CD4-positive, alpha-beta T cell (primary cell): ENCODE measurements around the gene PRAMEF26. TPM values are rescaled to one million over a fixed set of nuclear protein-coding genes. Genes with fewer than 3 reads are reported as not detected.
"Not testable (repeated sequence)": the region's sequence is repeated elsewhere in the genome, so short reads cannot be mapped to it uniquely, and the experiment has no call there.

Experiments used
- ATAC-seq: fragments of 200-7000 bp; cut with Tn5 transposase; one replicate; pipeline ENCODE4 v1.10.0; 2022; ENCODE audit warnings: mild to moderate bottlenecking; ENCODE audit not compliant: poor library complexity
- CTCF ChIA-PET: fragments of 350-600 bp; sonication (Branson Sonifier 250); formaldehyde crosslinking; loops from one replicate; lab custom pipeline; 2021; ENCODE audit warnings: antibody characterized with exemption, inconsistent platforms; lab: Charles Lee
- POLR2A ChIA-PET: fragments of 350-600 bp; sonication (Branson Sonifier 250); formaldehyde crosslinking; loops from one replicate; lab custom pipeline; 2021; ENCODE audit warnings: antibody characterized with exemption, inconsistent platforms; lab: Charles Lee
- DNase-seq, 14 experiments: peaks; one replicate each; pipeline ENCODE4 v3.0.0-alpha.2; 2013 to 2020; ENCODE audit warnings: mixed read lengths in 2 of 14
- H3K27ac ChIP-seq, 2 donors: one replicate each; pipeline versions ENCODE4 v1.5.1 to v1.7.0; 2013; ENCODE audit warnings: low read length in 2 of 2, low read depth in 1 of 2, mild to moderate bottlenecking in 1 of 2
- H3K27me3 ChIP-seq, 2 experiments: 1 replicate in 1 of 2; 2 replicates in 1 of 2; pipeline versions ENCODE4 v1.6.1 to v1.7.0; 2013; ENCODE audit warnings: low read length in 2 of 2, control low read depth in 1 of 2, mild to moderate bottlenecking in 1 of 2, moderate library complexity in 1 of 2; ENCODE audit not compliant: insufficient read depth in 2 of 2, control insufficient read depth in 1 of 2
- H3K36me3 ChIP-seq: one replicate; pipeline ENCODE4 v1.6.1; 2013; ENCODE audit warnings: low read length, control low read depth; ENCODE audit not compliant: insufficient read depth
- H3K4me1 ChIP-seq: one replicate; pipeline ENCODE4 v1.6.1; 2013; ENCODE audit warnings: low read length, control low read depth; ENCODE audit not compliant: insufficient read depth
- H3K4me3 ChIP-seq: one replicate; pipeline ENCODE4 v1.5.1; 2013; ENCODE audit warnings: mild to moderate bottlenecking, low read length, moderate library complexity
- H3K9me3 ChIP-seq, 2 experiments: 1 replicate in 1 of 2; 2 replicates in 1 of 2; pipeline versions ENCODE4 v1.6.1 to v1.7.0; 2013; ENCODE audit warnings: low read length in 2 of 2, mild to moderate bottlenecking in 2 of 2, control low read depth in 1 of 2, moderate library complexity in 1 of 2; ENCODE audit not compliant: control insufficient read depth in 1 of 2, insufficient read depth in 1 of 2
- H3K27ac Mint-ChIP-seq: one replicate; pipeline ENCODE4 v1.8.0; 2020; ENCODE audit warnings: mixed read lengths
- H3K27me3 Mint-ChIP-seq: one replicate; pipeline ENCODE4 v1.8.0; 2021; ENCODE audit warnings: mixed read lengths
- H3K36me3 Mint-ChIP-seq: one replicate; pipeline ENCODE4 v1.8.0; 2021; ENCODE audit warnings: low read depth, mixed read lengths
- H3K4me1 Mint-ChIP-seq: one replicate; pipeline ENCODE4 v1.8.0; 2021; ENCODE audit warnings: low read depth, mixed read lengths
- H3K4me3 Mint-ChIP-seq: one replicate; pipeline ENCODE4 v1.8.0; 2020; ENCODE audit warnings: mild to moderate bottlenecking, mixed read lengths
- H3K9me3 Mint-ChIP-seq: one replicate; pipeline ENCODE4 v1.8.0; 2020; ENCODE audit warnings: mixed read lengths
- intact Hi-C, 2 experiments: fragments of 100-400 bp; cut with DNase I in 1 of 2; cut with micrococcal nuclease in 1 of 2; formaldehyde crosslinking; loops; one replicate each; pipeline versions ENCODE4 v1.15.1 to v1.9.0; 2023 to 2025; cut with DNase I, micrococcal nuclease
- polyA plus RNA-seq, 2 donors: library from polyadenylated mRNA; unstranded; fragments of 120-200 nt; gene quantifications; one replicate each; pipeline ENCODE4 v1.2.1, GENCODE V29; 2013
- total RNA-seq, 174 experiments: library from RNA in 2 of 174; stranded (reverse) in 2 of 174; gene quantifications; one replicate each; pipeline ENCODE4 v1.2.3 and lab custom pipeline; 2021 to 2026

PRAMEF26 gene
- total RNA-seq (not detected), total RNA-seq (lab: John Stamatoyannopoulos, UW) (0 reads per million in 172 experiments)
- not detected for polyA plus RNA-seq (2013, experiment 1 of 2)
- not detected for polyA plus RNA-seq (2013, experiment 2 of 2)

DNA sequence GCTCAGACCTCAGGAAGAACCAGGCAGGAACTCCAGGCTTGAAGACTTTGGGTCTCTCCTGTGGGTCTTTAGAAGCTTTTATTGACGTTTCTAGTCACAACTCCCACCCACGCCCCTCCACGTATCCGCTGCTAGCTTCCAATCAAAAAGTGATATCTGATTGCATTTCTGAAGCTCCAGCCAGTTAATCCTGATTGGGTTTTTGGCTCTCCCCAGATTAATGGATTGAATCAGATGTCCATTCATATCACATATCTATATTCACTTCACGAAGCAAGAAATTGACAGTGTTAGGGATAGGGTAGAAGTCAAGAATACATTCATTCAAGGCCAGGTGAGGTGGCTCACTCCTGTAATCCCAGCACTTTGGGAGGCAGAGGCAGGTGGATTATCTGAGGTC is at the start of gene PRAMEF26:
TSS of gene PRAMEF26 (minus strand) at position 101 of the 400 bp plus-strand sequence. CDS start 2,914 bp downstream, outside the sequence.
- H3K36me3 ChIP-seq, POLR2A ChIA-PET, ATAC-seq, H3K9me3 Mint-ChIP-seq, H3K36me3 Mint-ChIP-seq, H3K27me3 ChIP-seq, CTCF ChIA-PET, H3K27ac Mint-ChIP-seq, H3K9me3 ChIP-seq, H3K4me3 Mint-ChIP-seq, intact Hi-C loops, H3K4me3 ChIP-seq, H3K27ac ChIP-seq, DNase-seq, H3K27me3 Mint-ChIP-seq, H3K4me1 Mint-ChIP-seq, H3K4me1 ChIP-seq: not testable (repeated sequence)

DNA sequence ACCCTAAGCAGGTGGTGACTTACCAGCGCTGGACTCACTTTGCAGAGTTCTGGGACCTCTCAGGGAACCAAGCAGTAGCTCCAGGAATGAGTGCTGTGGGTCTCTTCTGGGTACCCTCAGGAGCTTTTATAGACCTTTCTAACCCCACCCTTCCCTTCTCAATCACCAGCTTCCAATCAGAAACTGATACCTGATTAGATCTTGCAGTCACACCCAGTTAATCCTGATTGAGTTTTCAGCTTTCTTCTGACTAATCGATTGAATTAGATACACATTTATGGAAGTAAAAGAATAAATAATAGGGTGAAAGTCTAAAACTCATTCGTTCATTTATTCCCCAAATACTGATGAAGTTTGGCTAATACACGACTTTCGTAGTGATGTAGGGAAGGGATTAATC is 45.5 kb upstream of the PRAMEF26 start, which contains the start of gene PRAMEF13:
TSS of gene PRAMEF13 (minus strand) at position 101 of the 400 bp plus-strand sequence. CDS start 1,820 bp downstream, outside the sequence.
- H3K27ac Mint-ChIP-seq, H3K27ac ChIP-seq, H3K36me3 ChIP-seq, H3K4me1 Mint-ChIP-seq, H3K9me3 ChIP-seq, intact Hi-C loops, H3K27me3 Mint-ChIP-seq, H3K4me1 ChIP-seq, H3K9me3 Mint-ChIP-seq, H3K4me3 Mint-ChIP-seq, CTCF ChIA-PET, H3K36me3 Mint-ChIP-seq, ATAC-seq, DNase-seq, H3K27me3 ChIP-seq, H3K4me3 ChIP-seq, POLR2A ChIA-PET: not testable (repeated sequence)

DNA sequence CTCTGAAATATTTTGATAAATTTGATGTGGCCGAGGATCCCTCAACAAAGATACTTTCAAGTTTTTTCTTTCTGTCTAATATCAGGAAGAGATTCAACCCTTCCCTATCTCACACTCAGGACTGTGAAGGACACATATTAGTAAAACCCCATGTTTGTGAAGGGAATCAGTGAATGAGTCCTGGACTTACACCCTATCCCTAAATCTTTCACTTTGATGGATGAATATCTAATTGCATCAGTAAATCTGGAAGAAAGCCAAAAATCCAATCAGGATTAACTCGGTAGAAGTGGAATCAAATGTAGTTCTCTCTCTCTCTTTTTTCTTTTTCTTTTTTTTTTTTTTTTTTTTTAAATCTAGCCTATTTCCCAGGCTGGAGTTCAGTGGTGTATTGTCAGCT is 15.7 kb upstream of the PRAMEF26 start, which contains the start of gene PRAMEF9:
TSS of gene PRAMEF9 (plus strand) at position 301 of the 400 bp plus-strand sequence. CDS start 3,433 bp downstream, outside the sequence.
- H3K4me1 ChIP-seq, H3K4me3 Mint-ChIP-seq, H3K9me3 Mint-ChIP-seq, H3K36me3 Mint-ChIP-seq, H3K27me3 Mint-ChIP-seq, intact Hi-C loops, ATAC-seq, H3K27ac ChIP-seq, H3K9me3 ChIP-seq, H3K27ac Mint-ChIP-seq, H3K27me3 ChIP-seq, POLR2A ChIA-PET, DNase-seq, H3K36me3 ChIP-seq, H3K4me1 Mint-ChIP-seq, CTCF ChIA-PET, H3K4me3 ChIP-seq: not testable (repeated sequence)

DNA sequence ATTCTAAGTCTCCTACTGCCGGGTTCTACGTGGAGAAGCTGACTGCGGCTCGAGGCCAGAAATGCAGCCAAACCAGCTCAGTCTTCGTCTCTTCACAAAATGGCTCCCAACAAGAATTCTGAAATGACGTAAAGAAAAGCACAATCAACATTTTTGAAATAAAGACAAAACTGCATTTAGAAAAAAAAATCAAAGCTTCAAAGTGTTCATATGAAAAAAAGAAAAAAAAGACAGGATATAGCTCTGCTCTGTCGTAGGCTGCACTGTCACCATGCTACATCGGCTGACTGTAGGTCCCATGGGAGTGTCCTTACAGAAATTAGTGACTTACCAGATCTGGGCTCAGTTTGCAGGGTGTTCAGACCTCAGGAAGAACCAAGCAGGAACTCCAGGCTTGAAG is 9.7 kb upstream of the PRAMEF26 start, which contains the start of gene HNRNPCL4:
TSS of gene HNRNPCL4 (minus strand) at position 101 of the 400 bp plus-strand sequence. CDS start 164 bp downstream, outside the sequence.
- H3K27ac ChIP-seq, DNase-seq, H3K27ac Mint-ChIP-seq, H3K4me3 Mint-ChIP-seq, H3K36me3 Mint-ChIP-seq, H3K9me3 ChIP-seq, CTCF ChIA-PET, ATAC-seq, H3K4me1 ChIP-seq, POLR2A ChIA-PET, intact Hi-C loops, H3K4me3 ChIP-seq, H3K27me3 Mint-ChIP-seq, H3K4me1 Mint-ChIP-seq, H3K36me3 ChIP-seq, H3K27me3 ChIP-seq, H3K9me3 Mint-ChIP-seq: not testable (repeated sequence)

GRCh38 chr1:13116754-13117153 is 39.1 kb downstream of the PRAMEF26 start, which contains the start of gene HNRNPCL2:
Gene HNRNPCL2, minus strand, starts transcription at chr1:13116854. Its CDS starts 454 bp downstream, at chr1:13116400.
- H3K4me1 ChIP-seq, H3K27ac Mint-ChIP-seq, ATAC-seq, H3K27ac ChIP-seq, intact Hi-C loops, H3K9me3 Mint-ChIP-seq, H3K36me3 Mint-ChIP-seq, H3K27me3 ChIP-seq, DNase-seq, H3K4me3 Mint-ChIP-seq, H3K4me1 Mint-ChIP-seq, CTCF ChIA-PET, H3K4me3 ChIP-seq, H3K36me3 ChIP-seq, POLR2A ChIA-PET, H3K9me3 ChIP-seq: not testable (repeated sequence)
- H3K27me3 Mint-ChIP-seq: peaks cover 40% of the 10 kb centered on the region

Other genes starting within 250 kb of the PRAMEF26 start
- not detected for gene PRAMEF7, start 239.4 kb downstream of the PRAMEF26 start, total RNA-seq
- not detected for gene PRAMEF6, start 208.4 kb downstream of the PRAMEF26 start, total RNA-seq
- gene PRAMEF27, start 99.4 kb downstream of the PRAMEF26 start, total RNA-seq: not detected
- gene HNRNPCL3, start 95.2 kb downstream of the PRAMEF26 start, total RNA-seq: not detected
- not detected for gene PRAMEF25, start 85.2 kb downstream of the PRAMEF26 start, total RNA-seq
- not detected for gene HNRNPCL2, start 39.2 kb downstream of the PRAMEF26 start, total RNA-seq
- gene HNRNPCL4, start 9.6 kb upstream of the PRAMEF26 start, total RNA-seq: not detected
- gene PRAMEF9, start 15.8 kb upstream of the PRAMEF26 start, total RNA-seq: not detected
- not detected for gene PRAMEF13, start 45.4 kb upstream of the PRAMEF26 start, total RNA-seq
- not detected for gene PRAMEF18, start 70.1 kb upstream of the PRAMEF26 start, total RNA-seq
- not detected for gene PRAMEF5, start 98.2 kb upstream of the PRAMEF26 start, total RNA-seq
- gene PRAMEF8, start 129.1 kb upstream of the PRAMEF26 start, total RNA-seq: not detected
- not detected for gene PRAMEF33, start 147.5 kb upstream of the PRAMEF26 start, total RNA-seq
- not detected for gene PRAMEF15, start 159.6 kb upstream of the PRAMEF26 start, total RNA-seq
- gene PRAMEF14, start 191.1 kb upstream of the PRAMEF26 start, total RNA-seq: not detected
- not detected for gene PRAMEF19, start 215.9 kb upstream of the PRAMEF26 start, total RNA-seq
- not detected for gene PRAMEF17, start 233.6 kb upstream of the PRAMEF26 start, total RNA-seq